Natural killer cell treated with Interleukin-12 subunit alpha and Interleukin-12 subunit beta and Interleukin-15 and Interleukin-18, amount 100 ng/mL, for 72 hours (primary cell): ENCODE measurements around the gene CORO2A. TPM values are rescaled to one million over a fixed set of nuclear protein-coding genes. Genes with fewer than 3 reads are reported as not detected.

ENCODE experiments used
- ATAC-seq, 2 donors: fragments of 150-1000 bp; cut with Tn5 transposase in 1 of 2; sonication (Bioruptor Pico), chemical (Tn5 transposase) in 1 of 2; 2 replicates each; pipeline ENCODE4 v1.10.0; 2021
- DNase-seq: peaks from one replicate; pipeline ENCODE4 v3.0.0; 2022; ENCODE audit warnings: low spot score
- H3K27ac Mint-ChIP-seq, 2 donors: 1 replicate in 1 of 2; 2 replicates in 1 of 2; pipeline ENCODE4 v1.8.0; 2022; ENCODE audit warnings: mixed read lengths in 2 of 2, mild to moderate bottlenecking in 1 of 2, moderate library complexity in 1 of 2
- H3K27me3 Mint-ChIP-seq, 2 donors: 1 replicate in 1 of 2; 2 replicates in 1 of 2; pipeline ENCODE4 v1.8.0; 2022; ENCODE audit warnings: mixed read lengths in 2 of 2
- H3K36me3 Mint-ChIP-seq: one replicate; pipeline ENCODE4 v1.8.0; 2022; ENCODE audit warnings: mixed read lengths
- H3K4me1 Mint-ChIP-seq, 2 donors: 1 replicate in 1 of 2; 2 replicates in 1 of 2; pipeline ENCODE4 v1.8.0; 2022; ENCODE audit warnings: low read depth in 2 of 2, mixed read lengths in 2 of 2, mild to moderate bottlenecking in 1 of 2
- H3K4me3 Mint-ChIP-seq: one replicate; pipeline ENCODE4 v1.8.0; 2022; ENCODE audit warnings: mixed read lengths
- H3K9me3 Mint-ChIP-seq: 2 replicates; pipeline ENCODE4 v1.8.0; 2022; ENCODE audit warnings: mixed read lengths
- total RNA-seq, 2 donors: library from RNA; stranded (reverse); gene quantifications; one replicate each; pipeline ENCODE4 v1.2.3, GENCODE V29; 2022

CORO2A gene
- total RNA-seq, 2 donors from 2014 or later = 0.95 to 1.8 TPM

GRCh38 chr9:98227883-98228282 lies 35.4 kb upstream of the CORO2A start:
- H3K4me1 Mint-ChIP-seq = no peaks in the 10 kb centered on the region
- no peak overlapping the region for H3K4me3 Mint-ChIP-seq
- no peaks in the 10 kb centered on the region for H3K9me3 Mint-ChIP-seq
- H3K27ac Mint-ChIP-seq = no peak overlapping the region
- DNase-seq = no peak
- no peaks in the 10 kb centered on the region for H3K27me3 Mint-ChIP-seq
- ATAC-seq = no peak
- H3K36me3 Mint-ChIP-seq = no peaks in the 10 kb centered on the region

- no peak for ATAC-seq
- no peaks in the 10 kb centered on the region for H3K27me3 Mint-ChIP-seq
Measured at GRCh38 chr9:98226957-98227356, 34.5 kb upstream of the CORO2A start.

GRCh38 chr9:98226516-98226915 lies 34.1 kb upstream of the CORO2A start:
- ATAC-seq = no peak
- H3K4me1 Mint-ChIP-seq = peaks cover 0 to 2% of the 10 kb centered on the region in 2 donors

More at GRCh38 chr9:98226957-98227356, 34.5 kb upstream of the CORO2A start:
- Mint-ChIP-seq H3K4me1 (peaks cover 0 to 2% of the 10 kb centered on the region in 2 donors), H3K9me3 (no peaks in the 10 kb centered on the region), H3K27ac (no peak overlapping the region), H3K4me3 (no peak overlapping the region), H3K36me3 (no peaks in the 10 kb centered on the region)
- DNase-seq = no peak

GRCh38 chr9:98225015-98225442 lies 32.6 kb upstream of the CORO2A start:
- Mint-ChIP-seq H3K4me1 (peaks cover 0 to 2% of the 10 kb centered on the region in 2 donors), H3K27ac (no peak overlapping the region)
- no peak for DNase-seq

More at GRCh38 chr9:98226516-98226915, 34.1 kb upstream of the CORO2A start:
- DNase-seq = no peak
- H3K36me3 Mint-ChIP-seq = no peaks in the 10 kb centered on the region
- no peaks in the 10 kb centered on the region for H3K9me3 Mint-ChIP-seq
- H3K4me3 Mint-ChIP-seq = no peak overlapping the region
- H3K27me3 Mint-ChIP-seq = no peaks in the 10 kb centered on the region
- H3K27ac Mint-ChIP-seq = no peak overlapping the region

GRCh38 chr9:98222885-98223691 lies 30.7 kb upstream of the CORO2A start:
- H3K9me3 Mint-ChIP-seq = no peaks in the 10 kb centered on the region
- no peaks in the 10 kb centered on the region for H3K27me3 Mint-ChIP-seq
- peak overlapping the region in 1 of 2 donors; percentile 44 for H3K27ac Mint-ChIP-seq
- H3K4me1 Mint-ChIP-seq = peaks cover 0 to 2% of the 10 kb centered on the region in 2 donors
- ATAC-seq (no peak), DNase-seq (no peak)
- H3K4me3 Mint-ChIP-seq = no peak overlapping the region
- no peaks in the 10 kb centered on the region for H3K36me3 Mint-ChIP-seq

More at GRCh38 chr9:98225015-98225442, 32.6 kb upstream of the CORO2A start:
- Mint-ChIP-seq H3K27me3 (no peaks in the 10 kb centered on the region), H3K4me3 (no peak overlapping the region), H3K9me3 (no peaks in the 10 kb centered on the region), H3K36me3 (no peaks in the 10 kb centered on the region)
- no peak for ATAC-seq

GRCh38 chr9:98220911-98221310 lies 28.5 kb upstream of the CORO2A start:
- H3K4me1 Mint-ChIP-seq = peaks cover 0 to 2% of the 10 kb centered on the region in 2 donors
- no peak overlapping the region for H3K27ac Mint-ChIP-seq
- H3K36me3 Mint-ChIP-seq = no peaks in the 10 kb centered on the region
- DNase-seq (no peak), ATAC-seq (no peak)
- H3K4me3 Mint-ChIP-seq = no peak overlapping the region
- H3K27me3 Mint-ChIP-seq = no peaks in the 10 kb centered on the region
- no peaks in the 10 kb centered on the region for H3K9me3 Mint-ChIP-seq

GRCh38 chr9:98219794-98220370 lies 27.4 kb upstream of the CORO2A start:
- peak in 1 of 2 donors; percentile 17 for ATAC-seq
- DNase-seq = no peak
- no peak overlapping the region for H3K27ac Mint-ChIP-seq
- H3K4me3 Mint-ChIP-seq = no peak overlapping the region
- H3K9me3 Mint-ChIP-seq = no peaks in the 10 kb centered on the region
- H3K36me3 Mint-ChIP-seq = no peaks in the 10 kb centered on the region
- peaks cover 0 to 2% of the 10 kb centered on the region in 2 donors for H3K4me1 Mint-ChIP-seq
- no peaks in the 10 kb centered on the region for H3K27me3 Mint-ChIP-seq

GRCh38 chr9:98219364-98219716 lies 26.9 kb upstream of the CORO2A start:
- H3K4me1 Mint-ChIP-seq = peaks cover 0 to 2% of the 10 kb centered on the region in 2 donors
- H3K9me3 Mint-ChIP-seq = no peaks in the 10 kb centered on the region
- H3K4me3 Mint-ChIP-seq = no peak overlapping the region
- DNase-seq = no peak
- ATAC-seq = no peak
- H3K27ac Mint-ChIP-seq = no peak overlapping the region
- no peaks in the 10 kb centered on the region for H3K36me3 Mint-ChIP-seq
- H3K27me3 Mint-ChIP-seq = no peaks in the 10 kb centered on the region

GRCh38 chr9:98218562-98219363 lies 26.3 kb upstream of the CORO2A start:
- no peaks in the 10 kb centered on the region for H3K27me3 Mint-ChIP-seq
- DNase-seq = no peak
- no peak overlapping the region for H3K27ac Mint-ChIP-seq
- H3K4me1 Mint-ChIP-seq = peaks cover 0 to 2% of the 10 kb centered on the region in 2 donors
- no peak overlapping the region for H3K4me3 Mint-ChIP-seq
- ATAC-seq = no peak
- H3K36me3 Mint-ChIP-seq = no peaks in the 10 kb centered on the region
- no peaks in the 10 kb centered on the region for H3K9me3 Mint-ChIP-seq

GRCh38 chr9:98217255-98217654 lies 24.8 kb upstream of the CORO2A start:
- no peaks in the 10 kb centered on the region for H3K27me3 Mint-ChIP-seq
- DNase-seq = no peak
- no peak overlapping the region for H3K4me3 Mint-ChIP-seq
- ATAC-seq = no peak
- no peaks in the 10 kb centered on the region for H3K36me3 Mint-ChIP-seq
- no peak overlapping the region for H3K27ac Mint-ChIP-seq
- no peaks in the 10 kb centered on the region for H3K9me3 Mint-ChIP-seq
- peaks cover 0 to 2% of the 10 kb centered on the region in 2 donors for H3K4me1 Mint-ChIP-seq

- Mint-ChIP-seq H3K4me3 (no peak overlapping the region), H3K27ac (no peak overlapping the region), H3K4me1 (no peaks in the 10 kb centered on the region), H3K36me3 (no peaks in the 10 kb centered on the region), H3K27me3 (no peaks in the 10 kb centered on the region), H3K9me3 (no peaks in the 10 kb centered on the region)
- DNase-seq = no peak
- ATAC-seq = no peak
Measured at GRCh38 chr9:98216391-98216790, 24.0 kb upstream of the CORO2A start.

GRCh38 chr9:98215821-98216220 lies 23.4 kb upstream of the CORO2A start:
- ATAC-seq = no peak
- no peak overlapping the region for H3K27ac Mint-ChIP-seq
- no peaks in the 10 kb centered on the region for H3K4me1 Mint-ChIP-seq
- H3K27me3 Mint-ChIP-seq = no peaks in the 10 kb centered on the region
- DNase-seq = no peak
- H3K4me3 Mint-ChIP-seq = no peak overlapping the region
- no peaks in the 10 kb centered on the region for H3K36me3 Mint-ChIP-seq
- no peaks in the 10 kb centered on the region for H3K9me3 Mint-ChIP-seq

- no peak overlapping the region for H3K27ac Mint-ChIP-seq
- H3K9me3 Mint-ChIP-seq = no peaks in the 10 kb centered on the region
- H3K4me3 Mint-ChIP-seq = no peak overlapping the region
- no peaks in the 10 kb centered on the region for H3K27me3 Mint-ChIP-seq
- no peak for ATAC-seq
- no peaks in the 10 kb centered on the region for H3K4me1 Mint-ChIP-seq
- no peak for DNase-seq
- H3K36me3 Mint-ChIP-seq = no peaks in the 10 kb centered on the region
Measured at GRCh38 chr9:98215271-98215670, 22.8 kb upstream of the CORO2A start.

- Mint-ChIP-seq H3K36me3 (no peaks in the 10 kb centered on the region), H3K4me1 (no peaks in the 10 kb centered on the region), H3K27me3 (no peaks in the 10 kb centered on the region), H3K27ac (no peak overlapping the region), H3K4me3 (no peak overlapping the region), H3K9me3 (no peaks in the 10 kb centered on the region)
- DNase-seq (no peak), ATAC-seq (no peak)
Measured at GRCh38 chr9:98214811-98215210, 22.4 kb upstream of the CORO2A start.
